NB4 (cell line): Measurements from ENCODE around the gene ANKRD66.
"Not testable (repeated sequence)": the region's sequence is repeated elsewhere in the genome, so short reads cannot be mapped to it uniquely, and the experiment has no call there.

Experiments used
- DNase-seq: peaks from one replicate; pipeline ENCODE4 v3.0.0; 2010; ENCODE audit warnings: low read depth
- H3K4me3 ChIP-seq: one replicate; pipeline ENCODE4 v1.5.1; 2011; ENCODE audit warnings: mild to moderate bottlenecking, low read depth, low read length, moderate library complexity
- MYC ChIP-seq: IDR thresholded peaks from 2 replicates; pipeline ENCODE4 v1.6.1; 2011; ENCODE audit warnings: low read depth, low read length
- POLR2A ChIP-seq: IDR thresholded peaks from 2 replicates; pipeline ENCODE4 v1.6.1; 2011; ENCODE audit warnings: mild to moderate bottlenecking; ENCODE audit not compliant: insufficient read length; ENCODE audit errors: extremely low read depth
- TF ChIP-seq, protein P1 (sequence below): IDR thresholded peaks from 2 replicates; pipeline ENCODE4 v1.6.1; 2011; ENCODE audit warnings: low read depth, low read length
- TF ChIP-seq, protein P2 (sequence below): IDR thresholded peaks from one replicate; pipeline ENCODE4 v1.5.1; 2012; ENCODE audit warnings: low read depth, low read length

The ANKRD66 gene

DNA sequence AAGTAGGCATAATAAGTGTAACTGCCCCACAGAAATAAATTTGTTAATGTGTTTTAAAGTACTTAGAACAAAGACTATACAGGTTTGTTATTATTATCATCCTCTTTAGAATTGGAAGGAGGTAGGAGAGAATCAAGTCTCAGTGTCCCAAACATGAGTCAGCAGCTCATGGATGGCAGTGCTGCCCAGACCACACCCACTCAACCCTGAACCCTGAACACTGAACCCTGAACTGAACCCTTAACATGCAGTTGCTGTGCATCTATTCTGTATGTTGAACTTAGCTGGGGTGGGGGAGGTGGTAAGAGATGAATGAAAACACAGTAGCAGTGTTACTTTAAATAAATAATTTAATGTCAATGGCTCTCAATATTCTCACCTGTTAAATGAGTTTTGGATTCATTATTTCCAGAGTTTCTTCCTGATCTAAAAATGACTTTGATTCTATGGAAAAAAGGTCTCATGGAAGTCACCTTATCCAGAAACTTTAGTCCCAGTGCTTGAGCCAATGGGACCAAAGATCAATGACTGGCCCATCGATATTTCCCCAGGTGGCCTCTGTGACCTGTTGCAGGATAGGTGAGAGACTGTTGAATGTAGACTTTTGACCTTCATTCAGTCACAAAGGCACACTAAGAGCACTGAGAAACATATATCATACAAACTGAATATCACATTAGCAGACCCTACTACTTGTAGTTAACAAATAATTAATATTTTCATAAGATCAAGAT lies 3.1 kb upstream of the ANKRD66 start:
- DNase-seq = no peak
- TF ChIP-seq POLR2A = no peak
- TF ChIP-seq, protein P1, sequence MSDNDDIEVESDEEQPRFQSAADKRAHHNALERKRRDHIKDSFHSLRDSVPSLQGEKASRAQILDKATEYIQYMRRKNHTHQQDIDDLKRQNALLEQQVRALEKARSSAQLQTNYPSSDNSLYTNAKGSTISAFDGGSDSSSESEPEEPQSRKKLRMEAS = no peak
- TF ChIP-seq MYC = no peak
- TF ChIP-seq, protein P2, sequence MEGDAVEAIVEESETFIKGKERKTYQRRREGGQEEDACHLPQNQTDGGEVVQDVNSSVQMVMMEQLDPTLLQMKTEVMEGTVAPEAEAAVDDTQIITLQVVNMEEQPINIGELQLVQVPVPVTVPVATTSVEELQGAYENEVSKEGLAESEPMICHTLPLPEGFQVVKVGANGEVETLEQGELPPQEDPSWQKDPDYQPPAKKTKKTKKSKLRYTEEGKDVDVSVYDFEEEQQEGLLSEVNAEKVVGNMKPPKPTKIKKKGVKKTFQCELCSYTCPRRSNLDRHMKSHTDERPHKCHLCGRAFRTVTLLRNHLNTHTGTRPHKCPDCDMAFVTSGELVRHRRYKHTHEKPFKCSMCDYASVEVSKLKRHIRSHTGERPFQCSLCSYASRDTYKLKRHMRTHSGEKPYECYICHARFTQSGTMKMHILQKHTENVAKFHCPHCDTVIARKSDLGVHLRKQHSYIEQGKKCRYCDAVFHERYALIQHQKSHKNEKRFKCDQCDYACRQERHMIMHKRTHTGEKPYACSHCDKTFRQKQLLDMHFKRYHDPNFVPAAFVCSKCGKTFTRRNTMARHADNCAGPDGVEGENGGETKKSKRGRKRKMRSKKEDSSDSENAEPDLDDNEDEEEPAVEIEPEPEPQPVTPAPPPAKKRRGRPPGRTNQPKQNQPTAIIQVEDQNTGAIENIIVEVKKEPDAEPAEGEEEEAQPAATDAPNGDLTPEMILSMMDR = no peak
- H3K4me3 ChIP-seq = no peak overlapping the region

DNA sequence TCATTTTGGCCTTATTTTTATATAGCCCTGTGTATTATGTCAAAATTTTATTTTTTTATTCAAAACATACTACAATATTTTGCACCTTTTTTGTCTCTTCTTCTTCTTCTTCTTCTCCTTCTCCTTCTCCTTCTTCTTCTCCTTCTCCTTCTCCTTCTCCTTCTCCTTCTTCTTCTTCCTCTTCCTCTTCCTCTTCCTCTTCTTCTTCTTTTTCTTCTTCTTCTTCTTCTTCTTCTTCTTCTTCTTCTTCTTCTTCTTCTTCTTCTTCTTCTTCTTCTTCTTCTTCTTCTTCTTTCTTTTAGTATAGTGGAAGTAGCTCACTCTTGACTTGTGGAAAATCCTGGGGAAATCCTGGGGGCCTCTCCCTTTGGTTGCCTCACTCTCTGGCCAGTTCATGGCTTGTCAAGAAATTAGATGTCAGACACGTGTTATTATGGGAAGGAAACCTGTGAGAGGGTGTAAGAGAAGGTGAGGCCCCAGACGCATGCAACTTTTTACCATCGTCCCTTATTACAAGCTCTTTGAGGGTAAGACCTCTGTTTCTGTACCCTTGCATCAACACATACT lies 2.5 kb upstream of the ANKRD66 start:
- DNase-seq, H3K4me3 ChIP-seq: not testable (repeated sequence)

DNA sequence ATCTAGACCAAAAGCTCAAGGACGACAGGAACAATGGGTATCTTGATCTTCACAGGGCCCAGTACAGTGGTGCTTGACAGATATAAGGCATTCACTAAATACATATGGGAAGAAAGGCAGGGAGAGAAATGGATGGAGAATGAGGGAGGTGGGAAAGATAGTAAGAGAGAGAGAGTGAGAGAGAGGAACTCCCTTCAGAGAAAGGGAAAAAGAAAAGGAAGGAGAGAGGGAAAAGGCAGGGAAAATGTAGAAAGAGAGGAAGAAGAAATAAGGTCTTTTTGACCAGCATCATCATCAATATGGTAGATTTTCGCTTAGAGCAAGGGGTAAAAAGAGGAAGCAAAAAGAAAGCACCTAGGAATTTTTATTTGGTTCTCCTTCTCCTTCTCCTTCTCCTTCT lies 760 bp upstream of the ANKRD66 start:
- no peak for DNase-seq
- TF ChIP-seq, protein P2 = no peak
- no peak for TF ChIP-seq POLR2A

DNA sequence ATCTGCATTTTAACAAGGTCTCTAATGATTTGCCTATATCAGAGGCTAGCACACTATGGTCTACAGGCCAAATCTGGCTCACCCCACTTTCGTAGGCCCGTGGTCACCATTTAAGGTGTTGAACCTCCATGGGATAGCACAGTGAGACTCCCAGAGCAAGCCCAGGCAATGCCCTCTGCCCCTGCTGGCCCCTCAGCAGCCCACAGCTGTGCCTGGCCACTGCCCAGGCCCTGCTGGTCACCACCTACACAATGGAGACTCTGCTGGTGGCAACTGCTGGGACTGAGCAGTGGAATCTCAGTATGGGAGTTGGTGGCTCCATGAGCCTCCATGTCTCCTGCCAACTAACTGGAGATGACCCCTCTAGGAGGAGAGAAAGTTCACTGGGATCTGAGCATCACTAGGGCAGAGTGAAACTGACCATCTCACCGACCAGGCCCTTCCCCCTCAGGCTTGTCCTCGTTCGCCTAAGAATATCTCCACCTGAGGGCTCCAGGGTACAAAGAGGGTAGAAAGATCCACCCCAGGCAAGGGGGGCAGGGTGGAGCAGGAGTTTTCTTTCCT lies 2.3 kb downstream of the ANKRD66 start:
- no peak overlapping the region for H3K4me3 ChIP-seq
- TF ChIP-seq POLR2A = no peak
- TF ChIP-seq, protein P1 = no peak
- TF ChIP-seq MYC = no peak
- TF ChIP-seq, protein P2 = no peak
- DNase-seq = no peak

More for the DNA sequence above, 760 bp upstream of the ANKRD66 start:
- H3K4me3 ChIP-seq = no peak overlapping the region

DNA sequence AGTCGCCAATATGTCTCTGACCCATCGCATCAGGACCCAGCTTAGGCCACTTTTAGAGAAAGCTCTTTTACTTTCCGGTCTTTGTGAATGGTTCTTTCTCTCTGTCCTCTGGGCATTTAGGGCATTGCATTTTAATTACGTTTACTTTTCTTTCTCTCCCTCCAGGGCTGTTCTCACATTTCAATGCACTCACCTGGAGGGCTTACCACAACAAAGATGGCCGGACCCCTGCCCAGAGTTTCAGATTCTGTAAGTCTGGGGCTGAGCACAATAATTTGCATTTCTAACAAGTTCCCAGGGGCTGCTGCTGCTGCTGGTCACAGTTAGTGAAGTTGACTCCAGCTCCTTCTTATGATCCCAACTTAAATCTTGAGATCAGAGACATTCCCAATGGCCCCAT lies 3.0 kb downstream of the ANKRD66 start:
- DNase-seq = no peak
- no peak overlapping the region for H3K4me3 ChIP-seq
- TF ChIP-seq, protein P1 = no peak
- TF ChIP-seq POLR2A (no peak), MYC (no peak)
- TF ChIP-seq, protein P2 = no peak

DNA sequence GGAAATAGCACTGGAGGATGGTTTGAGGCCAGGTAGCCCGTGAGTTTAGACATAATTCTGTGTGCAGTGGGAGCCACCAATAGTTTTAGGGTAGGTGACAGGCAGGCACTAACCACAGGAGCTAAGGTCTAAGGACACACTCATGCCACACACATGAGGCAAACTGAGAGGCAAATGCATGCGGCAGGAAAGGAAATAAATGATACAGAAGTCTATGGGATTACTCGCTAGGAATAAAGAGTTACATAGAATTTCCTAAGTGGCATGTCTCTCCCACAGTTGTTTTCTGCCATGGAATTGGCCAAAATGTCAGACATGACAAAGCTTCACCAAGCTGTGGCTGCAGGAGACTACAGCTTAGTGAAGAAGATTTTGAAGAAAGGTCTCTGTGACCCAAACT lies 4.9 kb downstream of the ANKRD66 start:
- TF ChIP-seq POLR2A (no peak), MYC (no peak)
- TF ChIP-seq, protein P1 = no peak
- TF ChIP-seq, protein P2 = no peak
- DNase-seq = no peak
- no peak overlapping the region for H3K4me3 ChIP-seq
